Measurements from ENCODE around the gene FBXL7.

The FBXL7 gene

GRCh38 chr5:15877914-15878313 is 377.9 kb downstream of the FBXL7 start:
- no peak for DNase-seq

GRCh38 chr5:15880201-15880600 is 380.2 kb downstream of the FBXL7 start:
- DNase-seq = no peak

- no peak for DNase-seq
Measured at GRCh38 chr5:15885156-15885555, 385.2 kb downstream of the FBXL7 start.

GRCh38 chr5:15886156-15886555 is 386.2 kb downstream of the FBXL7 start:
- no peak for DNase-seq

GRCh38 chr5:15887093-15887492 is 387.1 kb downstream of the FBXL7 start:
- no peak for DNase-seq

GRCh38 chr5:15889001-15889400 is 389.0 kb downstream of the FBXL7 start:
- DNase-seq = no peak

- DNase-seq = no peak
Measured at GRCh38 chr5:15893866-15894265, 393.9 kb downstream of the FBXL7 start.

GRCh38 chr5:15897656-15898055 is 397.7 kb downstream of the FBXL7 start:
- no peak for DNase-seq

- DNase-seq = no peak
Measured at GRCh38 chr5:15898641-15899040, 398.7 kb downstream of the FBXL7 start.

- no peak for DNase-seq
Measured at GRCh38 chr5:15899481-15899880, 399.5 kb downstream of the FBXL7 start.

GRCh38 chr5:15901151-15901550 is 401.2 kb downstream of the FBXL7 start:
- no peak for DNase-seq

GRCh38 chr5:15902066-15902465 is 402.1 kb downstream of the FBXL7 start:
- no peak for DNase-seq

GRCh38 chr5:15904899-15905830 is 405.2 kb downstream of the FBXL7 start:
- DNase-seq = no peak

GRCh38 chr5:15914638-15915037 is 414.7 kb downstream of the FBXL7 start:
- no peak for DNase-seq

- DNase-seq = no peak
Measured at GRCh38 chr5:15926586-15926985, 426.6 kb downstream of the FBXL7 start.

- DNase-seq = no peak
Measured at GRCh38 chr5:15927710-15928380, 427.9 kb downstream of the FBXL7 start.

- peak in 1 of 56 donors; percentile 3 for DNase-seq
Measured at GRCh38 chr5:15929611-15930263, 429.8 kb downstream of the FBXL7 start.

GRCh38 chr5:15932066-15932465 is 432.1 kb downstream of the FBXL7 start:
- no peak for DNase-seq

GRCh38 chr5:15933259-15934207 is 433.6 kb downstream of the FBXL7 start:
- DNase-seq = peak in 11 of 56 donors; percentile 6 to 39 (median 17)

- DNase-seq = no peak
Measured at GRCh38 chr5:15936505-15937245, 436.7 kb downstream of the FBXL7 start.

Measured in amygdala (tissue), 56 donors.